Stimulated activated CD4-positive, alpha-beta T cell treated with anti-CD3 and anti-CD28 coated beads, Interleukin-2, amount 100 ng/mL, for 48 hours (primary cell): ENCODE data around the gene NADSYN1.

Experiments used
- DNase-seq, 2 donors: peaks; one replicate each; pipeline ENCODE4 v3.0.0-alpha.2; 2020

NADSYN1 gene

GRCh38 chr11:71451596-71452198, 1.3 kb upstream of the NADSYN1 start:
- DNase-seq = no peak

DNA sequence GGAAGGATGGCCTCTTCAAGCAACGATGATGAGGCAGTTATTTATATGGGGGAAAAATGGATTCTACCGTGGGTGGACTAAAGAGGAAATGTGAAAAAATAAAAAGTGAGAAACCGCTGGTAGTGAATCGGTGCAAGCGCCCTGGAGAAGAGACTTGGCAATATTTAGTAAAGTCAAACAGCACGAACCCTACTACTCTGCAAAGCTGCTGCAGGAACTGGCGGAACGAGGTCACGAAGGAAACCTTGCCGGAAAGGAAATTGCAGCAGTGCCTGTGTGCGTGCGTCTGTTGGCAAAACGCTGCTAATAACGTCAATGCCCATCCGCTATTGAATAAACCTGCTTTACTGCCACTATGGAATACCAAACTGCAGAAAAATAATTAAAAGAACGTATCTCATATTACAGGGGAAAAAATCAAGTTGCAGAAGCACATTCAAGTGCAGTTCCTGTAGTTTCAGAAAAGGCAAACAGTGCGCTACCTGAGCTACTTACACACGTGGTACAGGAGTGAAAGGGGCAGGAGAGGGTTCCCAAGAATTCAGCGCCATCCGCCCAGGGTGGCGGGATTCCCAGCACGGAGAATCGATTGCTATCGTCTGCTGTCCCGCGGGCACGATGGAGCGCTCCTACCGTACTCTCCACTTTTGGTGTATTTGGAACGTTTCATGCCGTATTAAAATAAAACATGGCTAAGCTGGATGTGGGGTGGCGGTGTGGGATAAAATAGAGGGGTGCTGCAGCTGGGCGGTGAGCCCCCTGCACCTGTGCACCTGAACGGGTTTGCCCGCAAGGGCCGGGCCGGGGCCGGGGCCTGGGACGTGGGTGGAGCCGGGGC, 585 bp upstream of the NADSYN1 start:
- DNase-seq = peak in 1 of 2 donors; percentile 34

- no peak for DNase-seq
Measured at GRCh38 chr11:71453918-71454304, 908 bp downstream of the NADSYN1 start.

DNA sequence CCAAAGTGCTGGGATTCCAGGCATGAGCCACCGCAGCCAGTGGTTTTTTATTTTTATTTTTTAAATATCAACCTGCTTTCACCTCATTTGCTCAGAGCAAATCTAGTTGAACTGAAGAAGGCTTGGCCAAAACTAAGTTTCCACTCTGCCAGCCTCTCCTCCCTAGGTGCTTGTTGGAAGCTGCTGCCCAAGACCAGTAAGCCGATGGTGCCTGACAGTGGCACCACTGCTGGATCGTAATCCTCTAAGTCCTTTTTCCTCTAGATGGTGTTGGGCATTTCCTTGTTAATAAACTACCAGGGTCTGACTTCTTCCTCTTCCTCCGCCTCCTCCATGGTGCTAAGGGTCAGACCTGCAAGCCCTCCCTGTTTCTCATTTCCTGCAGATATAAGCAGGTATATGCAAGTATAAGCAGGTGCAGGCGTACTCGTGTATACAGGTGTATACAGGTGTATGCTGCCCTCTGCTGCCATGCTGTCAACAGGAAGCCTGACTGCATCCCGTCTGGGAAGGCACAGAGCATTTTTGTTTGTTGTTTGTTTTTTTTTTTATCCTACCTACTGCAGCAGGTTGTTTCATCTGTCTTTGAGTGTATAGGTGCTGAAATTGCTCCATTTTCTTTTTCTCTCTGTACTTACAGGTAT, 1.6 kb downstream of the NADSYN1 start:
- no peak for DNase-seq

DNA sequence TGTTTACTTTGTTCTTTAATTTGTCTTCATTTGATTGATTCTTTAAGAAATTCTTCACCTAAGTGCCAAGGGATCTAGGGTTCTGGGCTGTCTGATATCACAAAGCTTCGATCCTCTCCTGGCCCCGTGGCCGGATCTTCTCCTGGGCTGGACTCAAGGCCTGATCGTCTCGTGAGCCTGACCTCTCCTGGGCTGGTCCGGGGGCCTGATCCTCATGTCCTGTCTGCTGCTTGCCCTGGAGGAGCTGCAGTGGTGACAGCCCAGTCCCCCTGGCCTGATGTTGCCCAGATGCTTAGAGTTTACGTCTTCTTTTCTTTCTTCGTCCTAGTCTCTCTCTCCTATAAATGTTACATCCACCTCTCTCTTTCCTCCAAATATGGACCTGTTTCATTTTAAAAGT, 3.3 kb downstream of the NADSYN1 start:
- DNase-seq = no peak

DNA sequence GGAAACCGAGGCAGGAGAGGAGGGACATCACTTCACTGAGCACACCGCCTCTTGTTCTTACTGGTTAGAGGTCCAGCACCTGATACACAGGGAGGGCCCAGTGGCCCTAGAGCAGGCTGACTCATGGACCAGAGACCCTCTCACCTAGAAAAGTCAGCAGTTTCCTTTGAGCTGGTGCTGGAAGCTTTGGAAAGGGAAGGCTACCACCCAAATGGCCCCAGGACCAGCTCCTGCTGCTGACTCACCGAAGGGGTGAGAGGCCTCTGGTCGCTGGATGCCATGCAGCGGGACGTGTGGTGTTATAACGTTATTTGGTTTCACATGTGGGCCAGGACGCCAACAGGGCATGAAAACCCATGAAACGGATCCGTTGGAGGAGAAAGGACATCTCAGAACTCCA, 3.8 kb downstream of the NADSYN1 start:
- DNase-seq = no peak

DNA sequence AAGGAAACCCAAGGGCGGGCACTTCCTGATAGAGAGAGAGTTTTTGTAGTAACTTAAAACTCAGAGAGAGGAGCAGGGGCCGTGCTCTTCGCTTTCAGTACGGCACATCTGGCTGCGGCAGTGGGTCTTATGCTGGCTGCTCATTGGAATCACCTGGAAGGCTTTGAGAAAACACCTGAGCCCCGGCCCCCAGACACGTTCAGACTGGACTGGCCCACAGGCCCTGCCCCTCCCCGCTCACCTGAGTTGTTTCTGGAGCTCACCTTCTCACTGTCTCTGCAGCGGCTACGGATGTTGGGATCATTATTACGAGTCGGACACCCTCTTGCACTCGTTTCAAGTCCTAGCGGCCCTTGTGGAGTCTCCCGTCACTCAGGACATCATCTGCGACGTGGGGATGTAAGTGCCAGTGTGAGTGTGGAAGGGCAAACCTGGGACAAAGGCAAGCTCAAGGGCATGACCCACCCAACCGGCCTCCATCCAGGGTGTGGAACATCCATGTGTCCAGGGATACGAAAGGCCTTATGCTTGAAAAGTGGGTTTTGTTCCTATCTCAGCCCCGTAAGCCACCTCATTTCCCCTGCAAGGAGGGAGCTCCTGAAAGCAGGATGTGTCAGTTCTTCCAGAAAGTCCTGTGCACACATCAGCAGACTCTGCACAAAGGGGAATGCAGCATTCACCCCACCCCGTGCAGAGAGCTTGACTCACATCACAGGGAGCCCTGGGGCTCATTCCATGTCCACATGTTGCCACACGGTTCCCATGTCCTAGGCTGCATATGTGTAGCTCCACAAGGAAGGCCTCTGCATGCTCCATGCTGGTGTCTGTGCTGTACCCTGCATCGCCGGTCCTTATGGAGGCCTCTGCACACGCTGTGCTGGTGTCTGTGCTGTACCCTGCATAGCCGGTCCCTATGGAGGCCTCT, 5.4 kb downstream of the NADSYN1 start:
- no peak for DNase-seq

GRCh38 chr11:71459076-71459766, 6.2 kb downstream of the NADSYN1 start:
- DNase-seq = no peak

DNA sequence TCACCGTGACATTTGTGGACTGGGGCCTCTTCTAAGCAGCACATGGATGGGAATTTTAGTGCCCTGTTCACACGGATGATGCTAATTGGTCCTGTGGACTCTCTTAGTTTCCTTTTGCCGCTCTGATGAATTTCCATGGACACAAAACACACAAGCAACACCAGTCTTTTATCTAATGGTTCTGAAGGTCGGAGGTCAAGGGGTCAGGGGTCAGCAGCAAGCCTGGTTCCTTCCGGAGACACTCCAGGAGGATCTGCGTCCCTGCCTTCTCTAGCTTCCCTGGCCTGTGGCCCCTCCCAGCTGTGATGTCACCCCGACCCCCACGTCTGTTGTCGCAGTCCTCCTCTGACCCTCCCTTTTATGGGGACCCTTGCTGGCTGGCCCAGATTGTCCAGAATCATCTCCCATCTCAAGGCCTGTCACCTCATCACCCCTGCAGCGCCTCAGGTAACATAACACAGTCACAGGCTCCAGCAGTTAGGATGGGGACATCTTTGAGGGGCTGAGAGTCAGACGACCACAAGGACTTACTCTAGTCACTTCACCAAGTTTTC, 6.8 kb downstream of the NADSYN1 start:
- DNase-seq = no peak

DNA sequence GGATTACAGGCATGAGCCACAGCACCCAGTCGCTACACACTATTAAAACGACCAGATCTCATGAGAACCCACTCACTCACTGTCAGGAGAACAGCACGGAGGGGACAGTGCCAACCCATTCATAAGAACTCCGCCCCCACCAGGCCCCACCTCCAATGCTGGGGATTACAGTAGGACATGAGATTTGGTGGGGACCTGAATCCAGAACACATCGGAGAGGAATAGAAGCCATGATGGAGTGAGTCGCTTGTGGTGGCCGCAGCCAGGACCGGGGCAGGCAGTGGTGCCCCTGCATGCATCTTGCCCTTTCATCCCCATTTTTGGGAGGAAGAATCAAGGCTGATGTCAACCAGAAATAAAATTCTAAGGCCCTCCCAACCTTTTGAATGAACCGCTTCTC, 8.7 kb downstream of the NADSYN1 start:
- no peak for DNase-seq

DNA sequence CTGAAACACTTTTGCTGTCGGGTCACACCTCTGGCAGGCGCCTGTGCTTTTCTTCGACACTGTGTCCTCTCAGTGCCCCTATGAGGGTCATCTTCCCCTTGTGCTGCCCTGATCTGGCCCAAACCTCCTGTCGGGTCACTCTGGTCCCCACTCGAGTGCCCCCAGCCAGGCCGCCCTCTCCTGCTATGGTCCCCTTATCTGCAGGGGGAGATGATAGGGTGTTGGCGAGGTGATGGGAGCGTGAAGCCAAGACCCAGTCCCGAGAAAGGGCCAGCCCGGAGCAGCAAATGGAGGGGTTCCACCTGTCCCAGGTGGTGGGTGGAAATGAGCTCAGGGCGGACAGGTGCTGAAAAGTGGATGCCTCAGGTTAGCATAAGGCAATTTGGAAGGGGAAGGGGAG, 9.7 kb downstream of the NADSYN1 start:
- DNase-seq = no peak

DNA sequence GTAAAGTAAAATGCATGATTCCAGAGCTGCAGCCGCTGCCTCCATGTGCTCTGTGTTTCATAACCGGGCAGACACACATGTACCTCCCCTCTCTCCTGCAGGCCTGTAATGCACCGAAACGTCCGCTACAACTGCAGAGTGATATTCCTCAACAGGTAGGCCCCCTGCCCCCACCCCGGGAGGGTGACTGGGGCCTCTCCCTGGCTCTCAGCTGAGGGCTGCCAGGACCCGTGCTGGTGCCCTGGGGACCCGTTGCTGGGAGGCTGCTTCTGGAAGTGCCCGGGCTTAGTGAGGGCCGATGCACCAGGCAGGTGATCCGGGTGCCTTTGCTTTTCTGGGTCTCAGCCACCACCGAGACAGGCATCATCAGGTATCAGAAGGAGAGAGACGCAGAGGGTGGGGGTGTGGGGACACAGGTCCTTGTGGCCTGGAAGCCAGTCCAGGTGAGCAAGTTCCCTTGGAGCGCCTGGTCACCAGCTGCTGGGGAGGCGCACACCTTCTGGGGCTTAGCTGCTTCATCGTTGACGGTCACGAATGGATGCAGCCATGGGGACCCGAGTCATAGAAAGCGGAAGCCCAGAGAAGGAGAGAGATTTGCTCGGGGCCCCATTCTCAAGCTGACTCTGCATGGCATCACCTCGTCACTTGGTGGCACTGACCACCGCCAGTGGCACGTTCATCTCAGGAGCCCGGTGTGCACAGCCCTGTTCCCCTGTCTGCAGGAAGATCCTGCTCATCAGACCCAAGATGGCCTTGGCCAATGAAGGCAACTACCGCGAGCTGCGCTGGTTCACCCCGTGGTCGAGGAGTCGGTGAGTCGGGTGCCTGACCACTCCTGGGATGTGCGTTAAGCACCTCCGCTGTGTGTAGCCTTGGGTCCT, 10.6 kb downstream of the NADSYN1 start:
- no peak for DNase-seq

DNA sequence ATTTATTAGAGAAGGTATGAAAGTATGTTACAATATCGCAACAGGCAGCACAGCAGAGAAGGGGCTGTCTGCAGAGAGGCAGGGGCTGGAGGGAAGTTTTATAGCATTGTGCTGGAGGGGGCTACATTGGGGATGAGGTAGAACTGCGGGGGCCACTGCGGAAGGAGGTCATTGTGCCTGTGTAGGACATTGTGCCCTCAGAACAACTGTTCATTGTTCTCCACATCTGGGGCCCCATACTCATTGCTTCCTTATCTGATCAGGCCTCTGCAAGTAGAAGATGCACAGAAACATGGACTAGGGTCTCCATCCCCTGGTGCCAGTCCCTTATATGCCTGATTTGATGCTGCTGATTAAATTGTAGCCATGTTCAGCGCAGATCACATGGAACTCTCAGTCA, 12.1 kb downstream of the NADSYN1 start:
- DNase-seq = no peak

GRCh38 chr11:71466358-71466757, 13.4 kb downstream of the NADSYN1 start:
- no peak for DNase-seq

DNA sequence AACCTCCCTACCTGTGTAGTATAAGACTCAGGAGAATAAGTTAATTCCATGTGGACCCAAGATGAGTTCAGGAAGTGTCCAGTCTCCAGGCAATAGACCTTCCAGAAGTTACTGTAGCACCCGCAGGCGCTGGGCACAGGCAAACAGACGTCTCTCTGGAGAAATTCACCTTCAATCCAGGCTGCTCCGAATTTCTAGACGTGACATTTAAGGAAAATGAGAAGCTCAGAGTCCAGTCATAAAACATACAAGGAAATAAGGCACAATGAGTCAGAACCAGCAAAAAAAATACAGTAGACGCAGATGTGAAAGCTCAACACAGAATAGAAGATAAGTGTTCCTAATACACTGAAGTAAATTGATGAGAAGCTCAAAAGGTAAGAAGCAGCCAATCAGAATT, 14.2 kb downstream of the NADSYN1 start:
- no peak for DNase-seq

DNA sequence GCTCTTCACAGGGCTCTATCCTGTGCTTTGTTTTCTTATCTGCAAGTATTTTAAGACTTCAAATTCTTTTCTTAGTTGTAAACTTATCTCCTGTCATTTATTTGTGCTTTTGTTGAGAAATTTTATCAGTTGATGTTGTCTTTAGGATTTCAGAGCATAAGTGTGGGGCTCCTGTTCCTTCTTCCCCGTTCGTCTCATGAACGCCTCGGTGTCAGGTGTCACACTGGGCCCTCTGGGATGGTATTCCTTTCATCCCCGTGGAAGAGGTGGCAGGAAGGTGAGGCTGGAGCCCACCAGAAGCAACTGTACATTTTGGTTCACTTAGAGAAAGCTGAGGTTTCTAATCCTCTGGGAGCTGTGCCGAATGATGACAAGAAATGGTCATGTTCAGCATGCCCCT, 17.9 kb downstream of the NADSYN1 start:
- no peak for DNase-seq

- no peak for DNase-seq
Measured at GRCh38 chr11:71472357-71472885, 19.4 kb downstream of the NADSYN1 start.

- DNase-seq = no peak
Measured at GRCh38 chr11:71472941-71473792, 20.2 kb downstream of the NADSYN1 start.

DNA sequence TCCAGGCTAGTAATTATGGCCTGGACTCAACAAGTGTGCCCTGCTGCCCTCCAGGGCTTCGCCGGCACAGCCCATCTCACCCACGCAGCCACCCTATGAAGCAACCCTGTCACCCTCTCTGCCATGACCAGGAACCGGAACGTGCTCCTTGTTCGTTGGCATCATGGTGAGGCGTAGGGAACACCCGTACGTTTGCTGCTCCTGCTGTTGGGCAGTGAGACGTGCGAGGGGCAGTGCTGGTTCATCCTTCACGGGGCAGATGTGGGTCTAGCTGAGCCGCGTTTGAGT, 20.7 kb downstream of the NADSYN1 start:
- DNase-seq = no peak

- no peak for DNase-seq
Measured at GRCh38 chr11:71474141-71474770, 21.3 kb downstream of the NADSYN1 start.
